AG08396 (cell line): ENCODE measurements around the gene ZNF556.
"Not testable (repeated sequence)": the region's sequence is repeated elsewhere in the genome, so short reads cannot be mapped to it uniquely, and the experiment has no call there.

Experiments
- DNase-seq: peaks from one replicate; pipeline ENCODE4 v3.0.0; 2012; ENCODE audit warnings: low spot score, mixed read lengths

The ZNF556 gene

DNA sequence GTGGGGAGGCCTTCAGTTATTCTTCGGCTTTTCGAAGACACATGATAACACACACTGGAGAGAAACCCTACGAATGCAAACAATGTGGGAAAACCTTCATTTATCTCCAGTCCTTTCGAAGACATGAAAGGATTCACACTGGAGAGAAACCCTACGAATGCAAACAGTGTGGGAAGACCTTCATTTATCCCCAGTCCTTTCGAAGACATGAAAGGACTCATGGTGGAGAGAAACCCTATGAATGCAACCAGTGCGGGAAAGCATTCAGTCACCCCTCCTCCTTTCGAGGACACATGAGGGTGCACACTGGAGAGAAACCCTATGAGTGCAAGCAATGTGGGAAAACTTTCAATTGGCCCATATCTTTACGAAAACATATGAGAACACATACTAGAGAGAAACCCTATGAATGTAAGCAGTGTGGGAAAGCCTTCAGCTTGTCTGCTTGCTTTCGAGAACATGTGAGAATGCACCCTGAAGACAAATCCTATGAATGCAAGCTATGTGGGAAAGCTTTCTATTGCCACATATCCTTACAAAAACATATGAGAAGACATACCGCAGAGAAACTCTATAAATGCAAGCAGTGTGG is 14.0 kb upstream of the ZNF556 start:
- DNase-seq, result no peak

DNA sequence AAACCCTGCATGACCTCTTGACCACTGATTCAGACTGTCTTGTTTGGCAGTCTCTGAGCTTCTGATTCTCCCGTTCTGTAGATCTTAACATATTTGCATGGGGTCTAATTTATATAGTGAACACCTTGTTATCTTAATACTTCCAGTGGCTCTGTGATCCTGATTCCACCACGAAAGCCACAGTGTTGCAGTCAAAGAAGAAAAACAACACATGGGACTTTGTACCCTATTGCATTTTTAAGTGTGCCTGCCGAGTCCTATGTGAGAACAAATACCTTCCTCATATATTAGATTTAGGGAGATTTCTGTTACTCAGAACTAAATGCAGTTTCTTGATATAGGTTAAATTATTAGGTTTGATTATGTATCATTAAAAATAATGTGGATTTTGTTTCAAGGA is 12.3 kb upstream of the ZNF556 start:
- no peak for DNase-seq

DNA sequence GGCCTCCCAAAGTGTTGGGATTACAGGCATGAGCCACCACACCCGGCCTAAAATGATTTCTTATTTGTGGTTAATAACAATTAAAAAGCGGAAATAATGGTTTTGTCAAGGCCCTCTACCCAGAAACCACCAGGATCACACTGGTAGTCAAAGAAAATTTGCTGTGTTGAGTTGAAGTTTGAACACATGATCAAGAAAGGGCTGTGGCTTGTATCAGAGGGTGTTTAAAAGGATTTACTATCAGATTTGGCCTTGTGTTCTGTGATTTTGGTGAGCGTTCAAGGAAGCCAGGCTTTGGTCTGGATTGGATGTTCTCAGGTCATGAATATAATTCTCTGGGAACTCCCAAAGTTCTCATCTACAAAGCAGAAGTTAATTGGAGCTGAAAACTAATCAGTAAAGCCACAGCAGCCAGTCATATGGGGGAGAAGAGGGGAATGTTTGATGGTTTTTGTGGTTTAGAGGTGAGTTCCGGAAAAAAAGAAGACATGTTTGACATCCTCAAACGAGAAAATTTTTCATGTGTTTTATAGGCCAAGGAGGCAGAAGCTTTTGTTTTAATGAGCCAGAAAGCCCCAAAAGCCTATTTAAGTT is 10.6 kb upstream of the ZNF556 start:
- DNase-seq, result no peak

DNA sequence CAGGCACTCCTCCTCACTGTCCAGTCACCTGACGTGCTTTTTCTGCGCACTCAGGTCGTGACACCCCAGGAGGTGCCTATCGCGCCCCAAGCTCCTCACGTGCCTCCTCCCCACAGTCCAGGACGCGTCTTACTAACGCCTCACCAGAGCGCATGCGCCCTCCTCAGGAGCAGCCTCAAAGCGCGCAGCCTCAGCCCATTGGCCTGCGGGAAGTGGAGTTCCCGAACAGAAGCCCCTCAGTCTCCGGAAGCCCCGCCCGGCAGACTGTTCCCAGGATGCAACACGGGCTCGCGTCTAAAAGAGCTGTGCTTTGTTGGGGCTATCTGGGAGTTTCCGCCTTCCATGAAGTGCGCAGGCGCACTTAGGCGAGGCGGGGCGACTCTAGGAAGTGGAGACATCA is 8.3 kb upstream of the ZNF556 start:
- DNase-seq, result no peak

DNA sequence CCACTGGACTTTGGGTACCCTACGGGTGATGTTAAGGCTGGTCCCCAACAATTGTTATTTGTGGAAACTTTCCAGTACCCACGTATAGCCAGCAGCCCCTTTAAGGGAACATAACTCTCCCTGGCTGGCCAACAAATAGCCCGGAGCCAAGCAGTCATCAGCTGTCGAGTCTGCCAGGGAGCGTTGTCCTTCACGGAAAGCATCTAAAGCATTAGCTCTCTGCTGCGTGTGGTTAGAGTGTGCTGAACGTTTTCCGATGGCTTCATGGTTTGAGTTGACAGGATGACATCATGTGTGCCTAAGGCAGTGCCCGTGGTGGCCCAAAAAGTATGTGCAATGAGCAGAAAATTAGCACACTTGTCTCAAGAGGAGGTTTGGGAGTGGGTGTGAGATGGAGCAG is 3.3 kb upstream of the ZNF556 start:
- DNase-seq, result no peak

DNA sequence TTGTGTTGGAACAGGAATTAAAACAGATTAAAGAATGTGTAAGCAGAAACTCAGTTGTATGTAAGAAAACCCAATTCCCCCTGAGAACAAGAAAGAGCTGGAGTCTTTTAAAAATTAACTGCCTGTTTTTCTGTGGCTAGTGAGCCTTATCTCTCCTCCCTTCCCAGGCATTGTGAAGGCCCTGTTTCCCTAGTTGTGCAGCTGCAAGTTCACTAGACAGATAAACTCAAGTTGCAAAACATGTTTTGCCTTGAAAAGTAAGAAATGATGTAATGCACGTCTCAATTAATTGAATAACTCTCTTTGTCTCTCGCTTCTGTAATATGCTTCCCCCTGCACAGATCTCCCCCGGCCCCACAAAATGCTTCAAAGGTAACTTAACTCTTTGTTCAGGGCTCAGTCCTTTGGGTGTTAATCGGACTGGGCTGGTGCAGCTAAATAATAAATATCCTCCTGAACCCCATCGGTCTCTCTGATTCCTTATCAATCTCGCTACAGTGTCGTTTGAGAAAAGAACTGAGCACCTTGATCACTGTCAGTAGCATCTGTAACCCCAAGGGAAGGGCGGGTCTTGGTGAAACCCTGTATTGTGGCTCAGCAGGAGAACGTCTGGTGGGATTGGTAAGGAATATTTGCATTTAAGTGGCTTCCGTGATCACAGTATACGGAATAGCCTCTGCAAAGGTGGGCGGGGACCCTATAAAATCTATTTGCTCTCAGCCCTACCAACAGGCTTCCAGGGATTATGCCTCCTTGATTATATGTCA is 1.6 kb upstream of the ZNF556 start:
- no peak for DNase-seq

DNA sequence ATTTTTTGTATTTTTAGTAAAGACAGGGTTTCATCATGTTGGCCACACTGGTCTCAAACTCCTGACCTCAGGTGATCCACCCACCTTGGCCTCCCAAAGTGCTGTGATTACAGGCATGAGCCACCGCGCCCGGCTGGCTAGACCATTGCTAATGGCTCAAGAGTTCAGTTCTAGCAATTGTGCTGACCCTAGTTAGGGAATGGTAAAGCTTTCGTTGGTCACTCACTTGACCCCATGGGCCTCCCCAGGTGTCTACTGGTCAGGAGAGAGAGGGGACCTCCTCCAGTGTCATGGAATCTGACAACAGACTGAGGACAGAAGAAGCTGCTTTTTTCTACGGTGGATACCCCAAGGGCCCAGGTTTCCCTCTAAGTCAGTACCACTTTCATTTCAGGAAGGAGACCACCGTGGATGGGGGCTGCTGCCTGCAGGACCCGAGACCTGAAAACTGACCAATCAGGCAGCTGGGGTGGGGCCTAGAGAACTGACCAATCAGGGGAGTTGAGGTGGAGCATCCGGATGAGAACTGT is 575 bp upstream of the ZNF556 start:
- DNase-seq, result no peak

DNA sequence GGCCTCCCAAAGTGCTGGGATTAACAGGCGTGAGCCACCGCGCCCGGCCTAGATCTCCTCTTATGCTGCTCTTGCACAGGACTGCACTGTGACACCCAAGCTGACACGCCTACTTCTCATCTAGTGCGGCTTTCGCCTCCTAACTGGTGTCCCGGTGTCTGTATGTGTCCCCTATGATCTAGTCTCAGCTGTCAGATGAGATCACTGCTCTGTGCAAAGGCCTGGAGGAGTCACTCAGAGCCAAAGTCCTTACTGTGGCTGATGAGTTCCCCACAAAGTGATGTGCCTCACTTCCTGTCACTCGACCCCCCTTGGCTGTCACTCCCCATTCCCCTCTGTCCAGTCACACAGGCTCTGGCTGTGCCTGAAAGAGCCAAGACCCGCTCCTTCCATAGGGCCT is 2.5 kb downstream of the ZNF556 start:
- DNase-seq, result no peak

DNA sequence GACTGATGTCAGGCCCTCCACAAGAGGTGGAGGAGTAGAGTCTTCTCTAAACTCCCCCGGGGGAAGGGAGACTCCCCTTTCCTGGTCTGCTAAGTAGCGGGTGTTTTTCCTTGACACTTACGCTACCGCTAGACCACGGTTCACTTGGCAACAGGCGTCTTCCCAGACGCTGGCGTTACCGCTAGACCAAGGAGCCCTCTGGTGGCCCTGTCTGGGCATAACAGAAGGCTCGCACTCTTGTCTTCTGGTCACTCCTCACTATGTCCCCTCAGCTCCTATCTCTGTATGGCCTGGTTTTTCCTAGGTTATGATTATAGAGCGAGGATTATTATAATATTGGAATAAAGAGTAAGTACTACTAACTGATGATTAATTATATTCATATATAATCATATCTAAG is 5.0 kb downstream of the ZNF556 start:
- not testable (repeated sequence) for DNase-seq

DNA sequence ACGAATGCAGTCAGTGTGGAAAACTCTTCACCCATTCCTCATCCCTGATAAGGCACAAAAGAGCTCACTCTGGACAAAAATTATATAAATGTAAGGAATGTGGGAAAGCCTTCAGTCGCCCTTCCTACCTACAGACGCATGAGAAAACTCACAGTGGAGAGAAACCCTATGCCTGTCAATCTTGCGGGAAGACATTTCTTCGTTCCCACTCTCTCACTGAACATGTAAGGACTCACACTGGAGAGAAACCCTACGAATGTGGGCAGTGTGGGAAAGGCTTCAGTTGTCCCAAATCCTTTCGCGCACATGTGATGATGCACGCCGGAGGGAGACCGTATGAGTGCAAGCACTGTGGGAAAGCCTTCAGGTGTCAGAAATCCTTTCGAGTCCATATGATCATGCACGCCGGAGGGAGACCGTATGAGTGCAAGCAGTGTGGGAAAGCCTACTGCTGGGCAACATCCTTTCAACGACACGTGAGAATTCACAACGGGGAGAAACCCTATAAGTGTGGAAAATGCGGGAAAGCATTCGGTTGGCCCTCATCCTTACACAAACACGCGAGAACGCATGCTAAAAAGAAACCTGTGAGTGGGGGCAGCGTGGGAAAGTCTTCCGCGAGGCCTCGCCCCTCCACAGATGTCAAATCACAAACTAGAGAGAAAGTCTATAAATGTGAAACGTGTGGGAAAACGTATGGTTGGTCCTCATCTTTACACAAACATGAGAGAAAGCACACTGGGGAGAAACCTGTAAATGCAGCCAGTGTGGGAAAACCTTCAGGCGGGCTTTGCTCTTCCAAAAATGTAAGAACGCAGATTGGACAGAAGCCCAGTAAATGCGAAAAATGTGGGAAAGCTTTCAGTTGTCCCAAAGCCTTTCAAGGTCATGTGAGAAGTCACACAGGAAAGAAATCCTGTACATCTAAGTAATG is 10.5 kb downstream of the ZNF556 start:
- no peak for DNase-seq

DNA sequence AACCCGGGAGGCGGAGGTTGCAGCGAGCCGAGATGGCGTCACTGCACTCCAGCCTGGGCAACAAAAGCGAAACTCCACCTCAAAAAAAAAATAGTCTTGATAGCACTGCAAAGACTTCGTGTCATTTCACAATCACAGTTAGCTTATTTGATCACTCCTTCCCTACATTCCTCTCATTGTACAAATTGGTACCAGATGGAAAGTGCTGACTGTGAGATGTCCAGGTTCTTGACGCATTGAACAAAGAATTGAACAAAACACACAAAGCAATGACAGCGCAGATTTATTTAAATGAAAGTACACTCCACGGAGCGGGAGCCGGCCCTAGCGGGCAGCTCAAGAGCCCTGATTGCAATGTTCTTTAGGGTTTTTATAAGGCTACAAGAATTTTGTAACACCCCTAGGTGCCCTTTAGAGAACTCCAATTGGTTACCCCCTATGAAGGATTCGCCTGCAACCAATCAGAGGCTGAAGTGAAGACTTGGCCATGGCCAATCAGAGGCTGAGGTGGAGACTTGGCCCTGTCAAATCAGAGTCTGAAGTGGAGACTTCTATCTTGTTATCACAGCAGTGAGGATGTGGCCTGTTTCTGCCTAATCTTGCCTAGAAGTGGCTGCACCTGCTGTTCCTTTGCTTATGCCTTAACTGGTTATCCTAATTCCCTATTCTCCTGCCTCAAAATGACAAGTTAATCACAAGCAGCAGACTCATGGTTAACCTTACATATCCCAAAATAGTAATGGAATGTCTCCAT is 16.7 kb downstream of the ZNF556 start:
- no peak for DNase-seq

DNA sequence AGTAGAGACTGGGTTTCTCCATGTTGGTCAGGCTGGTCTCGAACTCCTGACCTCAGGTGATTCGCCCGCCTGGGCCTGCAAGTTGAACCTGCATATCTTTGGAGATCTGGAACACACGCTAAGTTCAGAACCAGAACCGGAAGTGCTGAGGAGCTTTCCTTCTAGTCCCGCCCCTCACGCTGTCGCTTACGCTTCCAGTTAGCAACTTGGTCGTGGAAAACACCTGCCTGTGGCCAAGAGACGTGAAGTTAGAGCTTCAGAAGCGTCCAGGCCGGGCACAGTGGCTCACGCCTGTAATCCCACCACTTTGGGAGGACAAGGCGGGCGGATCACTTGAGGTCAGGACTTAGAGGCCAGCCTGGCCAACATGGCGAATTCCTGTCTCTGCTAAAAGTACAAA is 18.6 kb downstream of the ZNF556 start:
- no peak for DNase-seq

DNA sequence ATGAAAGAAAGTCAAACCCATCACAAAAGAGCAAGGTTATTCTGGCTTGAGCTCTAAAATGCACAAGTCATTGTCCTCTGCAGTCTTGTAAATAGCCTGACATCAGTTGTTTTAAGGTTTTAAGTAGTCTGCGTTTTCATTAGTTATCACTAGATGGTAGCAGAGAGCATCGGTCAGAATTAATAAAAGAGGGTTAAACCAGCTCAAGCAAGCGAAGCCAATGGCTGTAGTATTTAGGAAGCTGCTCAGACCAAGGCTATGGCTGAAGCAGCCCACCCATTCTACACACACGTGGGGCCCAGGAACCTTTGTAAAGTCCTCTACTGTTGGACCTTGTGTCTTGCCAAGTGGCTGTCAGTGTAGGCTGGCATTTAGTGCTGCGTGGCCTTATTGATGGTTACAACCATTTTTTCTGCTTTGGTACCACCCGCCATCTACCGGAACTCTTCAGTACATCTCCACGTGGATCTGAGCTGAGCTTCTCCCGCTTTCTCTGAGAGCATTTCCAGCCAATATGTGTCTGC is 20.3 kb downstream of the ZNF556 start:
- DNase-seq, result peak; percentile 73

DNA sequence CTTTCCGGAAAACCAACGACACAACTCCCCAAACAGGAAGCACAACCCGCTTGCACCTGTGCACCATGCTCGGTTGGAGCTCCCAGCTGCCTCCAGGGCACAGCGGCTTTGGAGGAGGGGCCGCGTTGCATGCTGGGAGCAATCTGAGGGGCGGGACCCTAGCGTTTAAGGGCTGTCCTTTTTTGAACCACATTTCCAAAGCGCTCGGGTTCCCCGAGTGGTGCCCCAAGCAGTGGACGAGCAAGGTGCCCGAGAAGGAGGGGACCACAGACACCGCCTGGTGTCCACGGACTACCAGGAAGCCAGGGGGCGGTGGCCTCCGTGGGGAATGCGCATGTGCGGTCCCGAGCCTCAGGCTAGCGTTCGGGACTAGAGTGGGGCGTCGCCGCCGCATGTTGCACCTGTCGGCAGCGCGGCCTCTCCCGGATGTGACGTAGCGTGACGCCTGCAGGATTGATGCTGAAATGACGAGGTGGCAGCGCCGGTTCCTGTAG is 21.6 kb downstream of the ZNF556 start:
- no peak for DNase-seq

DNA sequence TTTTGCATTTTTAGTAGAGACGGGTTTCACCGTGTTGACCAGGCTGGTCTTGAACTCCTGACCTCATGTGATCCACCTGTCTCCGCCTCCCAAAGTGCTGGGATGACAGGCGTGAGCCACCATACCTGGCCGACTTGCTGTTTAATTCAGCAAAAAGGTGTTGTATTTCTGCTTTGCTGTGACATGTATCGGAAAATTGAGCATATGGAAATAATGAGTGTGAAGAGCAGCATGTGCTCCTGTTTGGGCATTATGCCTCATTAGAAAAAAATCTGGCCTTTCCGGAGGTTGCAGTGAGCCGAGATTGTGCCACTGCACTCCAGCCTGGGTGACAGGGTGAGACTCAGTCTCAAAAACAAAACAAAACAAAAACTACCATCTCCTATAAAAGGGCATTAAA is 23.4 kb downstream of the ZNF556 start:
- not testable (repeated sequence) for DNase-seq

DNA sequence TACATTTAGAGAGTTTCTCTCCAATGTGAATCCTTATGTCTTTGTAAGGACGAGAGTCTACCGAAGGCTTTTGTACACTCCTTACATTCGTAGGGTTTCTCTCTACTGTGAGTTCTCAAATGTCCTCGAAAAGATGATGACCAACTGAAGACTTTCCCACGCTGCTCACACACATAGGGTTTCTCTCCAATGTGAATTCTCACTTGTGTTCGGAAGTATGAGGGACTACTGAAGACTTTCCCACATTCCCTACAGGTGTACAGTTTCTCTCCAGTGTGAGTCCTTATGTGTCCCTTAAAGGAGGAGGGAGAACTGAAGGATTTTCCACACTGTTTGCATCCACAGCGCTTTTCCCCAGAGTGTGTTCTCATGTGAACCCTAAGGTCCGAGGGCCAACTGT is 29.6 kb downstream of the ZNF556 start:
- no peak for DNase-seq

DNA sequence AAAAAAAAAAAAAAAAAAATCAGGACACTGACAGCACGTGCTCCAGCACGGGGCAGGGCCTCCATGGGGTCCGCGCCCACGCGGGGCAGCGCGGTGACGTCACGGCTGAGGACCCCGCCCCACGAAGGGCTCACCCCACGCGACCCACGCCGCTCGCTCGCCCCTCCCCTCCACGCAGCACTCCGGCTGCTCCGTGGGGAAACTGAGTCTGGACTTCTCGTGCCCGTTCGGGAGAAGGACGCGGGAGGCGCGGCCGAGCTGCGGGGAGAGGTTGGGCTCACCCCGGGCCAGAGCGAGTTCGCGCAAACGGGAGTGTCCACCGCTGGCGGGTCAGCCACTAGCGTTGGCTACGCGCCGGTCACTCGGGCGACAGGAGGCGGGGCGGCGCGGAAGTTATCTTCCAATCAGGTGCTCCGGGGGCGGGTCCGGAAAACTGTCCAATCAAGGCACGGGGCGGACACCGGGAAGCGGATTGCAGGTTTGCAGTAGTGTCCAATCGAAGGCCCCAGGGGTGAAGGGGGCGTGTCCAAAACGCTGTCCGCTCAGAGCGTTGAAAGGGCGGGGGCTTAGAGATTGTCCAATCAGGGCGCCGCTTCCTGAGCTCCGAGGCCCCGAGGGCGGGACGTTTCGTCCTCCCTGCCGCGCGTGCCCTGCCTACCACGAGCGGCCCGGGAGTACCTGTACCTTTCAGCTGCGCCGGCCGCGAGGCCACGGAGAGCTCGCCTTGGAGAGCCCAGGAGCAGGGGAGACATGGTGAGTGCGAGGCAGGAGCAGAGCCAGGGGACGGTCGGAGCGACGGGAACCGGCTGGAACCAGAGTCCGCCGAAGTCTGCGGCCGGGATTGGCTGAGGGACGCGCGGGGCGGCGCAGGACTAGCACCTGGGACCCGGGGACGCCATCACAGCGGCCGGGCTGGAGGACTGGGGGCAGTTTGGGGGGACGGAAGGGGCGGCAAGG is 33.4 kb downstream of the ZNF556 start, which contains the start of gene ZNF57:
Gene ZNF57 (plus strand): TSS at position 633 of the 957 bp plus-strand sequence. CDS start 118 bp downstream, at position 751.
- DNase-seq, result peak; percentile 100

DNA sequence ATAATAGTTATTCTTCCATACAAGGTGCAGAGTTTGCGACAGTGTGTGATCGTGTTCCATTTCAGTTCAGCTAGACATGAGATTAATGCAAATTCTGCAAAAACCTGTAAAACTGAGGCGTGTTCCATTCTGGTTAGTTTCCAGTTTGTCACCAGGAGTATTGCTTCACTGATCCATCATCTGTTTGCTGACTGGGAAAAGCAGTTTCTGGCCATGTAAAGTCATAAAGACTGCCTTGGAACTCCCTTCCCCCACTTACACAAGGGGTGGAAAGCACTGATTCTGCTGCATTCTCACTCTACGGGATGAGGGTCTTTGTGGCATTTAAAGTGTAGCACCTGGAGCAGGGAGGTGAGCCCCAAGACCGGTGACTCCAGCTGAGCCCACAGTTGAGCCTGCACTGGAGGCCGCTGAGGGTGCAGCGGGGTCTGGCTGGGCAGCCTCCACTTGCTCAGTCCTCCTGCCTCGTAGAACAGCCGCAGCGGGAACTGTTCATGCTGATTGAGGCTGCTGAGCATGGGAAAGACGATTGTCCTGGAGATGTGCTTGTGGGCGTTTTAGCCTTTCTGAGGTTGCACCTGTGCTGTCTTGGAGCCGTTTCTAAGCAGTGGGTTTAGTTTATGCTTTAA is 35.6 kb downstream of the ZNF556 start:
- DNase-seq, result no peak

DNA sequence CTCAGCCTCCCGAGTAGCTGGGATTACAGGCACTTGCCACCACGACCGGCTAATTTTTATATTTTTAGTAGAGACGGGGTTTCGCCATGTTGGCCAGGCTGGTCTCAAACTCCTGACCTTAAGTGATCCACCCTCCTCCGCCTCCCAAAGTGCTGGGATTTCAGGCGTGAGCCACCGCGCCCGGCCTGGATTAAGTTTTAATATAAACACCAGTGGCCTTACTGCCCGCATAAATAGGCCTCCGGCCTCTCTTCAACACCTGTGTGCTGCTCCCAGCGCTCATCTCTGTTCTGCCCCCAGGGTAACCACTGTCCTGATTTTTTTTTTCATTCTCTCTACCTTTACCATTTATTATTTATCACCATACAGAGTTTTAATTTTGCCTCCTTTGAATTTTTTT is 36.2 kb downstream of the ZNF556 start:
- DNase-seq, result not testable (repeated sequence)
